AG09319 (cell line): ENCODE measurements around the gene NDE1.

Experiments
- DNase-seq: peaks from one replicate; pipeline ENCODE4 v3.0.0-alpha.2; 2010; ENCODE audit warnings: low read depth; ENCODE audit errors: extremely low read depth
- CTCF ChIP-seq: IDR thresholded peaks from 2 replicates; pipeline ENCODE4 v1.5.1; 2011; ENCODE audit warnings: low read depth, mild to moderate bottlenecking, inconsistent platforms, low read length, moderate library complexity

NDE1 gene

GRCh38 chr16:15766918-15767317 lies 116.9 kb downstream of the NDE1 start:
- no peak for TF ChIP-seq CTCF
- no peak for DNase-seq

- DNase-seq: no peak
- TF ChIP-seq CTCF: no peak
These were observed 118.2 kb downstream of the NDE1 start for GRCh38 chr16:15768201-15768600.

GRCh38 chr16:15769239-15769638 lies 119.2 kb downstream of the NDE1 start:
- DNase-seq: no peak
- TF ChIP-seq CTCF: no peak

GRCh38 chr16:15770107-15770506 lies 120.1 kb downstream of the NDE1 start:
- TF ChIP-seq CTCF: no peak
- no peak for DNase-seq

- no peak for TF ChIP-seq CTCF
These were observed 120.5 kb downstream of the NDE1 start for GRCh38 chr16:15770512-15770911.

GRCh38 chr16:15771694-15772093 lies 121.6 kb downstream of the NDE1 start:
- no peak for DNase-seq
- no peak for TF ChIP-seq CTCF

More at GRCh38 chr16:15770512-15770911, 120.5 kb downstream of the NDE1 start:
- no peak for DNase-seq

GRCh38 chr16:15772579-15773293 lies 122.7 kb downstream of the NDE1 start:
- DNase-seq: no peak
- TF ChIP-seq CTCF: no peak
